OCI-LY1 (cell line): ENCODE data around the gene ERBB3.

Source experiments
- H2AFZ ChIP-seq: fragments of 200-600 bp; sonication (generic), shearing (Covaris generic); 2 replicates; pipeline ENCODE4 v1.6.0; 2014; ENCODE audit warnings: antibody characterized with exemption, mild to moderate bottlenecking, low read length
- H3F3A ChIP-seq: fragments of 200-600 bp; sonication (generic), shearing (Covaris generic); 2 replicates; pipeline ENCODE4 v1.6.0; 2014; ENCODE audit warnings: mild to moderate bottlenecking, antibody characterized with exemption, low read length, moderate library complexity; ENCODE audit not compliant: insufficient read depth
- H3K27ac ChIP-seq: fragments of 200-600 bp; sonication (generic); 2 replicates; pipeline ENCODE4 v1.5.1; 2014; ENCODE audit warnings: low read length, mixed run types, mild to moderate bottlenecking, low read depth; ENCODE audit not compliant: poor library complexity, severe bottlenecking
- H3K27me3 ChIP-seq: fragments of 200-600 bp; sonication (generic); 2 replicates; pipeline ENCODE4 v1.6.0; 2014; ENCODE audit warnings: antibody characterized with exemption, mild to moderate bottlenecking, low read length, moderate library complexity; ENCODE audit not compliant: insufficient read depth
- H3K36me3 ChIP-seq: fragments of 200-600 bp; sonication (generic); 2 replicates; pipeline ENCODE4 v1.6.1; 2014; ENCODE audit warnings: mild to moderate bottlenecking, antibody characterized with exemption, low read length, moderate library complexity, mixed read lengths; ENCODE audit not compliant: insufficient read depth
- H3K4me1 ChIP-seq: fragments of 200-600 bp; sonication (generic); 2 replicates; pipeline ENCODE4 v1.5.1; 2014; ENCODE audit warnings: mild to moderate bottlenecking, low read length, moderate library complexity; ENCODE audit not compliant: insufficient read depth, severe bottlenecking
- H3K4me2 ChIP-seq: fragments of 200-600 bp; sonication (generic), shearing (Covaris generic); 2 replicates; pipeline ENCODE4 v1.6.1; 2014; ENCODE audit warnings: low read length
- H3K4me3 ChIP-seq: fragments of 200-600 bp; sonication (generic); 2 replicates; pipeline ENCODE4 v1.5.1; 2014; ENCODE audit warnings: low read length, low read depth, mild to moderate bottlenecking, mixed read lengths; ENCODE audit not compliant: poor library complexity, severe bottlenecking
- H3K79me2 ChIP-seq: fragments of 200-600 bp; shearing (Covaris generic); 2 replicates; pipeline ENCODE4 v1.6.1; 2016; ENCODE audit warnings: mixed run types, low read length, mixed read lengths; ENCODE audit not compliant: insufficient read depth
- H3K9ac ChIP-seq: fragments of 200-600 bp; sonication (generic), shearing (Covaris generic); 2 replicates; pipeline ENCODE4 v1.6.1; 2014; ENCODE audit warnings: mild to moderate bottlenecking, low read length, mixed read lengths
- H3K9me2 ChIP-seq: fragments of 200-600 bp; sonication (generic), shearing (Covaris generic); 2 replicates; pipeline ENCODE4 v1.6.1; 2014; ENCODE audit warnings: low read depth, mild to moderate bottlenecking, low read length, mixed read lengths
- H3K9me3 ChIP-seq: fragments of 200-600 bp; shearing (Covaris generic); 2 replicates; pipeline ENCODE4 v1.6.1; 2014; ENCODE audit warnings: low read length, mixed read lengths
- H4K20me1 ChIP-seq: fragments of 200-600 bp; sonication (generic), shearing (Covaris generic); 2 replicates; pipeline ENCODE4 v1.6.0; 2016; ENCODE audit warnings: mild to moderate bottlenecking, low read length; ENCODE audit not compliant: insufficient read depth
- CTCF ChIP-seq: fragments of 200-600 bp; sonication (generic), shearing (Covaris generic); IDR thresholded peaks from 2 replicates; pipeline ENCODE4 v1.5.1; 2017; ENCODE audit warnings: mild to moderate bottlenecking, antibody characterized with exemption, low read length, moderate library complexity, mixed read lengths
- EZH2 ChIP-seq: fragments of 200-600 bp; sonication (generic), shearing (Covaris generic); IDR thresholded peaks from 2 replicates; pipeline ENCODE4 v1.8.0; 2017; ENCODE audit warnings: borderline replicate concordance, mixed run types, mild to moderate bottlenecking, antibody characterized with exemption, low read length, moderate library complexity, mixed read lengths

The ERBB3 gene

GRCh38 chr12:56143217-56143616 is 63.3 kb downstream of the ERBB3 start:
- H3F3A ChIP-seq, result no peaks in the 10 kb centered on the region
- no peaks in the 10 kb centered on the region for H4K20me1 ChIP-seq
- H3K9ac ChIP-seq, result no peak overlapping the region
- peaks cover 66% of the 10 kb centered on the region for H3K36me3 ChIP-seq
- no peaks in the 10 kb centered on the region for H3K9me2 ChIP-seq
- H3K79me2 ChIP-seq, result no peaks in the 10 kb centered on the region
- no peak overlapping the region for H3K4me2 ChIP-seq
- H3K4me1 ChIP-seq, result no peaks in the 10 kb centered on the region
- H3K9me3 ChIP-seq, result no peaks in the 10 kb centered on the region
- no peak overlapping the region for H2AFZ ChIP-seq
- H3K4me3 ChIP-seq, result no peak overlapping the region
- H3K27me3 ChIP-seq, result no peaks in the 10 kb centered on the region
- TF ChIP-seq CTCF, result no peak
- no peak for TF ChIP-seq EZH2
- H3K27ac ChIP-seq, result no peak overlapping the region

- TF ChIP-seq CTCF (no peak), EZH2 (no peak)
Measured at GRCh38 chr12:56143870-56144269, 63.9 kb downstream of the ERBB3 start.

GRCh38 chr12:56145217-56145616 is 65.3 kb downstream of the ERBB3 start:
- H3K4me2 ChIP-seq, result no peak overlapping the region
- TF ChIP-seq CTCF, result no peak
- TF ChIP-seq EZH2, result no peak
- no peaks in the 10 kb centered on the region for H4K20me1 ChIP-seq
- no peaks in the 10 kb centered on the region for H3K9me2 ChIP-seq
- peaks cover 48% of the 10 kb centered on the region for H3K36me3 ChIP-seq
- H2AFZ ChIP-seq, result no peak overlapping the region
- H3K27me3 ChIP-seq, result no peaks in the 10 kb centered on the region
- H3K79me2 ChIP-seq, result no peaks in the 10 kb centered on the region
- H3K9me3 ChIP-seq, result no peaks in the 10 kb centered on the region
- no peak overlapping the region for H3K9ac ChIP-seq
- H3K27ac ChIP-seq, result no peak overlapping the region
- H3F3A ChIP-seq, result no peaks in the 10 kb centered on the region
- H3K4me3 ChIP-seq, result no peak overlapping the region
- no peaks in the 10 kb centered on the region for H3K4me1 ChIP-seq

More at GRCh38 chr12:56143870-56144269, 63.9 kb downstream of the ERBB3 start:
- Histone ChIP-seq H3K4me3 (no peak overlapping the region), H4K20me1 (no peaks in the 10 kb centered on the region), H3K9me3 (no peaks in the 10 kb centered on the region), H3F3A (no peaks in the 10 kb centered on the region), H3K4me1 (no peaks in the 10 kb centered on the region), H3K27ac (no peak overlapping the region), H3K4me2 (no peak overlapping the region), H3K27me3 (no peaks in the 10 kb centered on the region), H3K9ac (no peak overlapping the region), H2AFZ (no peak overlapping the region), H3K9me2 (no peaks in the 10 kb centered on the region), H3K36me3 (peaks cover 59% of the 10 kb centered on the region), H3K79me2 (no peaks in the 10 kb centered on the region)
